ENCODE results near the gene CSTF3. TPM values are rescaled to one million over a fixed set of nuclear protein-coding genes. Genes with fewer than 3 reads are reported as not detected.
"Not testable (repeated sequence)": the region's sequence is repeated elsewhere in the genome, so short reads cannot be mapped to it uniquely, and the experiment has no call there.

Gene CSTF3
- total and polyA plus RNA-seq, 4 donors: 14.3 to 35.6 (median 27.3) TPM

GRCh38 chr11:33160587-33160986 lies 693 bp downstream of the CSTF3 start:
- Histone ChIP-seq H3K4me1 (ENCODE audit: control insufficient read depth in 5 of 5, insufficient read depth in 5 of 5, low read length in 5 of 5) (peaks cover 0 to 22% (median 14%) of the 10 kb centered on the region in 5 donors), H3K9me3 (ENCODE audit: control insufficient read depth in 4 of 4, insufficient read depth in 3 of 4, low read length in 3 of 4) (no peaks in the 10 kb centered on the region), H3K4me3 (peak overlapping the region; percentile 59), H3K27ac (ENCODE audit: low read depth in 1 of 2, low read length in 1 of 2) (peak overlapping the region in 1 of 2 donors; percentile 65), H3K27me3 (ENCODE audit: control insufficient read depth in 3 of 3, insufficient read depth in 3 of 3, low read length in 2 of 3) (no peaks in the 10 kb centered on the region), H3K9ac (ENCODE audit: insufficient read depth in 1 of 2, low read length in 2 of 2) (peak overlapping the region; percentile 71 to 99), H3K36me3 (ENCODE audit: control insufficient read depth in 4 of 4, insufficient read depth in 4 of 4, low read length in 4 of 4) (no peaks in the 10 kb centered on the region)
- WGBS, 2 donors: 0 to 1% methylated on average over 7 of the region's 7 CpGs
- no peak for DNase-seq
- ATAC-seq (ENCODE audit: insufficient read depth, low FRiP score): no peak
- no peak for TF ChIP-seq CTCF (IDR thresholded peaks at IDR 0.05; ENCODE audit: control extremely low read depth, extremely low read depth)

- ATAC-seq (ENCODE audit: insufficient read depth, low FRiP score) (no peak), DNase-seq (peak; percentile 25 to 83 (median 81))
- Histone ChIP-seq H3K27me3 (ENCODE audit: control insufficient read depth in 3 of 3, insufficient read depth in 3 of 3, low read length in 2 of 3) (no peaks in the 10 kb centered on the region), H3K4me1 (ENCODE audit: control insufficient read depth in 5 of 5, insufficient read depth in 5 of 5, low read length in 5 of 5) (peaks cover 0 to 23% (median 14%) of the 10 kb centered on the region in 5 donors), H3K4me3 (peak overlapping the region; percentile 27), H3K36me3 (ENCODE audit: control insufficient read depth in 4 of 4, insufficient read depth in 4 of 4, low read length in 4 of 4) (no peaks in the 10 kb centered on the region), H3K9ac (ENCODE audit: insufficient read depth in 1 of 2, low read length in 2 of 2) (peak overlapping the region; percentile 71 to 99), H3K9me3 (ENCODE audit: control insufficient read depth in 4 of 4, insufficient read depth in 3 of 4, low read length in 3 of 4) (no peaks in the 10 kb centered on the region), H3K27ac (ENCODE audit: low read depth in 1 of 2, low read length in 1 of 2) (no peak overlapping the region)
- no peak for TF ChIP-seq CTCF (IDR thresholded peaks at IDR 0.05; ENCODE audit: control extremely low read depth, extremely low read depth)
- WGBS, 2 donors: 11 to 13% methylated on average over 8 of the region's 8 CpGs
These were observed 1.1 kb downstream of the CSTF3 start for GRCh38 chr11:33160136-33160535.

- H3K27ac ChIP-seq (ENCODE audit: low read depth in 1 of 2, low read length in 1 of 2); H3K36me3 ChIP-seq (ENCODE audit: control insufficient read depth in 4 of 4, insufficient read depth in 4 of 4, low read length in 4 of 4); H3K27me3 ChIP-seq (ENCODE audit: control insufficient read depth in 3 of 3, insufficient read depth in 3 of 3, low read length in 2 of 3); H3K4me3 ChIP-seq; ATAC-seq (ENCODE audit: insufficient read depth, low FRiP score); H3K9me3 ChIP-seq (ENCODE audit: control insufficient read depth in 4 of 4, insufficient read depth in 3 of 4, low read length in 3 of 4): not testable (repeated sequence)
- peaks cover 0 to 23% (median 14%) of the 10 kb centered on the region in 5 donors for H3K4me1 ChIP-seq (ENCODE audit: control insufficient read depth in 5 of 5, insufficient read depth in 5 of 5, low read length in 5 of 5)
- WGBS, 2 donors: 93 to 94% methylated on average over 20 of the region's 20 CpGs
- peak overlapping the region in 1 of 2 donors; percentile 99 for H3K9ac ChIP-seq (ENCODE audit: insufficient read depth in 1 of 2, low read length in 2 of 2)
- DNase-seq: peak in 1 of 3 donors; percentile 27
These were observed 1.9 kb downstream of the CSTF3 start for GRCh38 chr11:33159378-33159867.

GRCh38 chr11:33158596-33159275 lies 2.5 kb downstream of the CSTF3 start:
- Histone ChIP-seq H3K9ac (ENCODE audit: insufficient read depth in 1 of 2, low read length in 2 of 2) (no peak overlapping the region), H3K9me3 (ENCODE audit: control insufficient read depth in 4 of 4, insufficient read depth in 3 of 4, low read length in 3 of 4) (no peaks in the 10 kb centered on the region), H3K4me1 (ENCODE audit: control insufficient read depth in 5 of 5, insufficient read depth in 5 of 5, low read length in 5 of 5) (peaks cover 0 to 23% (median 14%) of the 10 kb centered on the region in 5 donors), H3K4me3 (no peak overlapping the region), H3K36me3 (ENCODE audit: control insufficient read depth in 4 of 4, insufficient read depth in 4 of 4, low read length in 4 of 4) (peaks cover 0 to 2% (median 1%) of the 10 kb centered on the region in 4 donors), H3K27ac (ENCODE audit: low read depth in 1 of 2, low read length in 1 of 2) (no peak overlapping the region), H3K27me3 (ENCODE audit: control insufficient read depth in 3 of 3, insufficient read depth in 3 of 3, low read length in 2 of 3) (no peaks in the 10 kb centered on the region)
- ATAC-seq (ENCODE audit: insufficient read depth, low FRiP score): no peak
- no peak for TF ChIP-seq CTCF (IDR thresholded peaks at IDR 0.05; ENCODE audit: control extremely low read depth, extremely low read depth)
- 56 to 74% methylated on average over 5 of the region's 5 CpGs for WGBS, 2 donors
- no peak for DNase-seq

Data from lung (tissue), 12 donors.